HepG2 (cell line): Measurements from ENCODE around the gene WNK1. TPM values are rescaled to one million over a fixed set of nuclear protein-coding genes. Genes with fewer than 3 reads are reported as not detected.

ENCODE experiments used
- ATAC-seq: fragments of 200-7000 bp; cut with Tn5 transposase; 3 replicates; pipeline ENCODE4 v1.9.1; 2020; ENCODE audit warnings: mild to moderate bottlenecking, moderate library complexity
- BruUV-seq: library from RNA; stranded (reverse); fragments of 400-500 nt; replicated peaks from 2 replicates; lab custom pipeline; 2021; lab: Mats Ljungman, UMichigan
- CTCF ChIA-PET: fragments of 300-600 bp; formaldehyde crosslinking; extraction: SDS; loops from one replicate; lab custom pipeline; 2021; ENCODE audit warnings: low total read pairs, inconsistent platforms, low intra/inter-chr PET ratio; lab: Yijun Ruan, JAX
- POLR2A ChIA-PET: fragments of 350-600 bp; sonication (Branson Sonifier 250); formaldehyde crosslinking; loops from one replicate; lab custom pipeline; 2020; ENCODE audit warnings: antibody characterized with exemption, inconsistent platforms; lab: Yijun Ruan, JAX
- DNase-seq: peaks from one replicate; pipeline ENCODE4 v3.0.0-alpha.2; 2015; ENCODE audit warnings: low spot score
- FAIRE-seq: peaks from 3 replicates; lab custom pipeline; 2011; peaks lifted over from hg19 to GRCh38; lab: Jason Lieb, UNC
- H2AFZ ChIP-seq: one replicate; pipeline ENCODE4 v1.6.1; 2011; ENCODE audit warnings: low read length, inconsistent platforms
- H3K27ac ChIP-seq: fragments of 300-600 bp; 3 replicates; pipeline ENCODE4 v1.8.0; 2011; ENCODE audit warnings: mixed run types, mild to moderate bottlenecking, mixed read lengths, low read length, inconsistent platforms; ENCODE audit not compliant: insufficient read depth; ENCODE audit errors: extremely low read length
- H3K27me3 ChIP-seq, 2 experiments: fragments of 200-600 bp in 1 of 2; 2 replicates in 1 of 2; 3 replicates in 1 of 2; pipeline versions ENCODE4 v1.6.0 to v1.8.0; 2011; ENCODE audit warnings: low read length in 2 of 2, mild to moderate bottlenecking in 2 of 2, moderate library complexity in 2 of 2, inconsistent platforms in 1 of 2; ENCODE audit not compliant: insufficient read depth in 2 of 2, control insufficient read depth in 1 of 2
- H3K36me3 ChIP-seq, 2 experiments: fragments of 200-600 bp in 1 of 2; replicated peaks in 1 of 2; 2 replicates in 1 of 2; 3 replicates in 1 of 2; pipeline versions ENCODE4 v1.5.1 to v1.8.0; 2011; ENCODE audit warnings: low read length in 2 of 2, inconsistent platforms in 1 of 2; ENCODE audit not compliant: insufficient read depth in 2 of 2, control insufficient read depth in 1 of 2
- H3K4me1 ChIP-seq: 2 replicates; pipeline ENCODE4 v1.5.1; 2012; ENCODE audit warnings: low read length, inconsistent platforms; ENCODE audit not compliant: insufficient read depth
- H3K4me2 ChIP-seq: 2 replicates; pipeline ENCODE4 v1.6.0; 2011; ENCODE audit warnings: low read depth, low read length, inconsistent platforms
- H3K4me3 ChIP-seq, 3 experiments: fragments of 200-600 bp in 1 of 3; sonication (generic), shearing (Covaris generic) in 1 of 3; replicated peaks in 1 of 3; 2 replicates each; pipeline ENCODE4 v1.5.1; 2011 to 2016; ENCODE audit warnings: low read length in 3 of 3, inconsistent platforms in 2 of 3, low read depth in 2 of 3, mild to moderate bottlenecking in 2 of 3, control low read depth in 1 of 3, mixed read lengths in 1 of 3; ENCODE audit not compliant: insufficient read depth in 1 of 3
- H3K79me2 ChIP-seq: one replicate; pipeline ENCODE4 v1.6.1; 2011; ENCODE audit warnings: low read length, inconsistent platforms; ENCODE audit not compliant: insufficient read depth
- H3K9ac ChIP-seq: 2 replicates; pipeline ENCODE4 v1.6.0; 2011; ENCODE audit warnings: mild to moderate bottlenecking, low read depth, low read length, inconsistent platforms; ENCODE audit not compliant: insufficient read depth
- H3K9me3 ChIP-seq: 2 replicates; pipeline ENCODE4 v1.5.1; 2012; ENCODE audit warnings: mild to moderate bottlenecking, low read length
- H4K20me1 ChIP-seq: 2 replicates; pipeline ENCODE4 v1.6.0; 2011; ENCODE audit warnings: inconsistent platforms, mild to moderate bottlenecking, low read length, moderate library complexity; ENCODE audit not compliant: insufficient read depth
- ERF ChIP-seq: IDR thresholded peaks from 2 replicates; pipeline ENCODE4 v1.6.1; 2018; ENCODE audit warnings: missing biosample characterization, missing genetic modification reagents
- FOXA1 ChIP-seq, 2 experiments: fragments of 450-650 bp in 1 of 2; sonication (generic) in 1 of 2; formaldehyde crosslinking in 1 of 2; IDR thresholded peaks; 2 replicates each; pipeline versions ENCODE4 v1.4.0 to v1.6.1; 2016 to 2020; ENCODE audit warnings: missing genetic modification reagents in 1 of 2
- GTF3A ChIP-seq: sonication (generic); formaldehyde crosslinking; conservative IDR thresholded peaks from 2 replicates; pipeline ENCODE4 v1.4.0; 2020; ENCODE audit warnings: mild to moderate bottlenecking, missing genetic modification reagents
- LBX2 ChIP-seq: sonication (generic); formaldehyde crosslinking; IDR thresholded peaks from 2 replicates; pipeline ENCODE4 v1.5.0; 2020; ENCODE audit warnings: missing genetic modification reagents, mild to moderate bottlenecking, borderline replicate concordance
- MZF1 ChIP-seq: sonication (generic); formaldehyde crosslinking; IDR thresholded peaks from 2 replicates; pipeline ENCODE4 v1.8.1; 2023; ENCODE audit warnings: mild to moderate bottlenecking, missing genetic modification reagents, borderline replicate concordance
- RNF219 ChIP-seq: sonication (generic); formaldehyde crosslinking; IDR thresholded peaks from 2 replicates; pipeline ENCODE4 v1.5.0; 2020; ENCODE audit warnings: mild to moderate bottlenecking, missing genetic modification reagents
- SMAD9 ChIP-seq: sonication (generic); formaldehyde crosslinking; IDR thresholded peaks from 2 replicates; pipeline ENCODE4 v1.5.1; 2020; ENCODE audit warnings: mild to moderate bottlenecking, missing genetic modification reagents
- SRSF1 ChIP-seq: fragments of 200-400 bp; formaldehyde crosslinking; optimal IDR thresholded peaks from 2 replicates; pipeline ENCODE3; 2017; ENCODE audit warnings: mild to moderate bottlenecking, low read depth, low read length, moderate library complexity
- TBX2 ChIP-seq: sonication (generic); formaldehyde crosslinking; IDR thresholded peaks from 2 replicates; pipeline ENCODE4 v1.5.0; 2020; ENCODE audit warnings: missing genetic modification reagents, mild to moderate bottlenecking, borderline replicate concordance
- TBX3 ChIP-seq: fragments of 450-650 bp; IDR thresholded peaks from 2 replicates; pipeline ENCODE4 v1.6.1; 2017; ENCODE audit warnings: antibody characterized with exemption, mild to moderate bottlenecking, inconsistent platforms, borderline replicate concordance
- TERF1 ChIP-seq: sonication (generic); formaldehyde crosslinking; IDR thresholded peaks from 2 replicates; pipeline ENCODE4 v1.8.0; 2022; ENCODE audit warnings: mild to moderate bottlenecking, missing genetic modification reagents, moderate library complexity
- XBP1 ChIP-seq: sonication (generic); formaldehyde crosslinking; IDR thresholded peaks from 2 replicates; pipeline ENCODE4 v1.5.0; 2020; ENCODE audit warnings: missing genetic modification reagents
- ZNF646 ChIP-seq: sonication (generic); formaldehyde crosslinking; IDR thresholded peaks from 2 replicates; pipeline ENCODE4 v1.9.0; 2021; ENCODE audit warnings: mild to moderate bottlenecking, missing genetic modification reagents
- ZNF841 ChIP-seq: sonication (generic); formaldehyde crosslinking; IDR thresholded peaks from 2 replicates; pipeline ENCODE4 v1.8.1; 2023; ENCODE audit warnings: missing genetic modification reagents, borderline replicate concordance
- WGBS: methylation state at CpG from one replicate; pipeline ENCODE4 v1.1.6; 2017; ENCODE audit warnings: low lambda C conversion rate; 5-methylcytosine and 5-hydroxymethylcytosine counted together
- in situ Hi-C: cut with HindIII; loops from 2 replicates; pipeline ENCODE4 v1.10.0; 2017; ENCODE audit warnings: low pct_unique_long_range_greater_than_20kb; ENCODE audit not compliant: extremely low pct_ligation_motif_present
- intact Hi-C: fragments of 100-400 bp; cut with micrococcal nuclease; formaldehyde crosslinking; loops from one replicate; pipeline ENCODE4 v1.10.0; 2022; ENCODE audit not compliant: unreplicated experiment
- polyA plus RNA-seq, 8 experiments: library from polyadenylated mRNA; depleted of rRNA in 3 of 8; stranded (reverse) in 7 of 8; unstranded in 1 of 8; fragments of >200 nt; fragmentation: Illumina TruSeq in 4 of 8; extraction: Trizol in 4 of 8; gene quantifications; 2 replicates each; pipeline versions ENCODE4 v1.2.1 to v1.2.3, GENCODE V29; 2011 to 2016; ENCODE audit warnings: low read depth in 4 of 8, missing spikeins in 1 of 8, mixed read lengths in 1 of 8; ENCODE audit not compliant: insufficient read depth in 1 of 8
- total RNA-seq, 5 experiments: library from RNA; depleted of rRNA; stranded (reverse); fragments of >200 nt; fragmentation: Illumina TruSeq; extraction: Trizol; gene quantifications; 2 replicates each; pipeline ENCODE4 v1.2.3, GENCODE V29; 2016; ENCODE audit warnings: low read depth in 1 of 5

WNK1 gene
- total and polyA plus RNA-seq, 2 of the 13 experiments (the other 11 are each of a cell fraction or from before 2014, with no cell fraction given), result 31.1 to 54.8 TPM

- TF ChIP-seq FOXA1 (IDR thresholded peaks at IDR 0.05) (no peak), FOXA1 (CRISPR knock-in tag; IDR thresholded peaks at IDR 0.05) (no peak), XBP1 (CRISPR knock-in tag) (no peak), RNF219 (CRISPR knock-in tag) (no peak), LBX2 (CRISPR knock-in tag) (no peak), TBX3 (no peak)
Measured at GRCh38 chr12:852864-853263, 100.5 kb downstream of the WNK1 start (continued).

GRCh38 chr12:857611-858010 is 105.2 kb downstream of the WNK1 start:
- CTCF ChIA-PET, result no interaction called here
- H3K4me3 ChIP-seq, result no peak overlapping the region
- in situ Hi-C loops, result no loop called here
- TF ChIP-seq ZNF841 (CRISPR knock-in tag) (no peak), GTF3A (CRISPR knock-in tag) (no peak), TERF1 (no peak), MZF1 (CRISPR knock-in tag) (no peak), ZNF646 (CRISPR knock-in tag) (no peak), SRSF1 (no peak), TBX2 (CRISPR knock-in tag) (no peak), SMAD9 (no peak), ERF (CRISPR knock-in tag) (no peak)

More at GRCh38 chr12:857611-858010, 105.2 kb downstream of the WNK1 start:
- no peak overlapping the region for H3K4me2 ChIP-seq
- DNase-seq, result no peak
- H3K9me3 ChIP-seq, result no peaks in the 10 kb centered on the region
- no peaks in the 10 kb centered on the region for H3K27me3 ChIP-seq
- no peak for ATAC-seq
- peaks cover 10 to 53% of the 10 kb centered on the region in 2 experiments for H3K36me3 ChIP-seq
- H3K4me1 ChIP-seq, result no peaks in the 10 kb centered on the region
- intact Hi-C loops, result no loop called here
- no peak overlapping the region for H3K9ac ChIP-seq
- peaks cover 4% of the 10 kb centered on the region; the same call in 1 of the 2 replicates for H4K20me1 ChIP-seq
- FAIRE-seq, result no peak
- no TSS peak for BruUV-seq
- H2AFZ ChIP-seq, result no peak overlapping the region
- WGBS, result 97% methylated on average over 5 of the region's 5 CpGs
- POLR2A ChIA-PET, result no interaction called here
- peaks cover 6% of the 10 kb centered on the region for H3K79me2 ChIP-seq
- no peak overlapping the region for H3K27ac ChIP-seq
